ENCODE measurements around the gene DENND4A. TPM values are rescaled to one million over a fixed set of nuclear protein-coding genes. Genes with fewer than 3 reads are reported as not detected.
"Not testable (repeated sequence)": the region's sequence is repeated elsewhere in the genome, so short reads cannot be mapped to it uniquely, and the experiment has no call there.

The DENND4A gene
- total RNA-seq, 4 donors from 2014 or later, result 12.2 to 42.1 (median 14.2) TPM

DNA sequence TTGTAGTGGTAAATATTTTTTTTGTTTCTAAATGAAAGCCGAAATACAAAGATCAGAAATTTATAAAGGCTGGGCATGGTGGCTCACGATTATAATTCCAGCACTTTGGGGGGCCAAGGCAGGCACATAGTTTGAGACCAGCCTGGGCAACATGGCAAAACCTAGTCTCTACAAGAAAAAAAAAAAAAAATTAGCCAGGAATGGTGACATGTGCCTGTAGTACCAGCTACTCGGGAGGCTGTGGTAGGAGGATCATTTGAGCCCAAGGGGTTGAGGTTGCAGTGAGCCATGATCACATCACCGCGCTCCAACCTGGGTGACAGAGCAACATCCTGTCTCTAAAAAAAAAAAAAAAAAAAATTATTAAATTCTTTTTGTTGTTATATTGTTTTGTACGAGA is 6.9 kb downstream of the DENND4A start:
- Histone ChIP-seq H3K4me3 (no peak overlapping the region), H3K27ac (no peak overlapping the region), H3K4me1 (peaks cover 12% of the 10 kb centered on the region), H3K36me3 (no peaks in the 10 kb centered on the region), H3K9me3 (no peaks in the 10 kb centered on the region), H3K27me3 (no peaks in the 10 kb centered on the region)
- DNase-seq (ENCODE audit: low spot score in 2 of 2), result no peak
- 86% methylated on average over 6 of the region's 6 CpGs for WGBS
- TF ChIP-seq POLR2A (IDR thresholded peaks at IDR 0.05) (no peak), EP300 (IDR thresholded peaks at IDR 0.05) (no peak), POLR2AphosphoS5 (IDR thresholded peaks at IDR 0.05) (no peak)
- TF ChIP-seq, protein P1, sequence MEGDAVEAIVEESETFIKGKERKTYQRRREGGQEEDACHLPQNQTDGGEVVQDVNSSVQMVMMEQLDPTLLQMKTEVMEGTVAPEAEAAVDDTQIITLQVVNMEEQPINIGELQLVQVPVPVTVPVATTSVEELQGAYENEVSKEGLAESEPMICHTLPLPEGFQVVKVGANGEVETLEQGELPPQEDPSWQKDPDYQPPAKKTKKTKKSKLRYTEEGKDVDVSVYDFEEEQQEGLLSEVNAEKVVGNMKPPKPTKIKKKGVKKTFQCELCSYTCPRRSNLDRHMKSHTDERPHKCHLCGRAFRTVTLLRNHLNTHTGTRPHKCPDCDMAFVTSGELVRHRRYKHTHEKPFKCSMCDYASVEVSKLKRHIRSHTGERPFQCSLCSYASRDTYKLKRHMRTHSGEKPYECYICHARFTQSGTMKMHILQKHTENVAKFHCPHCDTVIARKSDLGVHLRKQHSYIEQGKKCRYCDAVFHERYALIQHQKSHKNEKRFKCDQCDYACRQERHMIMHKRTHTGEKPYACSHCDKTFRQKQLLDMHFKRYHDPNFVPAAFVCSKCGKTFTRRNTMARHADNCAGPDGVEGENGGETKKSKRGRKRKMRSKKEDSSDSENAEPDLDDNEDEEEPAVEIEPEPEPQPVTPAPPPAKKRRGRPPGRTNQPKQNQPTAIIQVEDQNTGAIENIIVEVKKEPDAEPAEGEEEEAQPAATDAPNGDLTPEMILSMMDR (IDR thresholded peaks at IDR 0.05), result no peak

DNA sequence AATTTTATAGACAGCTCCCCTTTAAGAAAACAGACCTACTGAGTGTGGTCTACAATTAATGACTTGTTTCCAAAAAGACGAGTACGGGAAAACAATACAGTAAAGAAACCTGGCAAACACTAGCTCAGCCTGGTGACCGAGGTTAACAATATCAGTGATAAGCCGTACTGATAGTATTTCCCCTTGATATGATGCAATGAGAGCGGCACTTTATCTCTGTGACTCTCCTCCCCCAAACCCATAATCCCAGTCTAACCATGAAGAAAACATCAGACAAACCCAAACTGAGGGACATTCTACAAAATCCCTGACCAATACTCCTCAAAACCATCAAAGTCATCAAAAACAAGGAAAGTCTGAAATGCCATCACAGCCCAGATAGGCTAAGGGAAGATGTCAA is 8.2 kb downstream of the DENND4A start:
- Histone ChIP-seq H3K4me3 (no peak overlapping the region), H3K9me3 (no peaks in the 10 kb centered on the region), H3K27ac (no peak overlapping the region), H3K4me1 (peaks cover 12% of the 10 kb centered on the region), H3K36me3 (no peaks in the 10 kb centered on the region), H3K27me3 (no peaks in the 10 kb centered on the region)
- 86% methylated on average over 5 of the region's 5 CpGs for WGBS
- TF ChIP-seq, protein P1 (IDR thresholded peaks at IDR 0.05), result no peak
- TF ChIP-seq POLR2AphosphoS5 (IDR thresholded peaks at IDR 0.05), result no peak
- no peak for TF ChIP-seq POLR2A (IDR thresholded peaks at IDR 0.05)
- no peak for TF ChIP-seq EP300 (IDR thresholded peaks at IDR 0.05)
- DNase-seq (ENCODE audit: low spot score in 2 of 2), result no peak

DNA sequence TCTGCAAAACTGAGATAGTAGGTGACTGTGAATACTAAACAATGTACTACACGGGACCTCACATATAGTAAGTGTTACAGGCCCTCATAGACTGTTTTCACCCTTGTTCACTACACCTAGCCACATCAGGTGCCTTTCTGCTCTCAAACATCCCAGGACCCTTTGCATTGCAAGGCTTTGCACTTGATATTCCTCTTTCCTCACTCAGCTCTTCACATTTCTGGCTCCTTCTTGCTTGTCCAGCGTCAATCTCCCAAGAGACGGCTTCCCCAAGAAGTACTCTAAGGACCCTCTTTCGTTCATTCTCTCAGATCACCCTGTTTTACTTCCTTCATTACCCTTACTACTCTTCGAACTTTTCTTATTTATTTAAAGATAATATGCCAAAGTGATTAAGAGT is 10.0 kb downstream of the DENND4A start:
- DNase-seq (ENCODE audit: low spot score in 2 of 2), result no peak
- Histone ChIP-seq H3K36me3 (no peaks in the 10 kb centered on the region), H3K9me3 (no peaks in the 10 kb centered on the region), H3K4me1 (peaks cover under 1% of the 10 kb centered on the region), H3K27ac (no peak overlapping the region), H3K27me3 (no peaks in the 10 kb centered on the region), H3K4me3 (no peak overlapping the region)
- TF ChIP-seq EP300 (IDR thresholded peaks at IDR 0.05) (no peak), POLR2AphosphoS5 (IDR thresholded peaks at IDR 0.05) (no peak), POLR2A (IDR thresholded peaks at IDR 0.05) (no peak)
- TF ChIP-seq, protein P1 (IDR thresholded peaks at IDR 0.05), result no peak
- WGBS, result 94% methylated on average over 5 of the region's 5 CpGs

DNA sequence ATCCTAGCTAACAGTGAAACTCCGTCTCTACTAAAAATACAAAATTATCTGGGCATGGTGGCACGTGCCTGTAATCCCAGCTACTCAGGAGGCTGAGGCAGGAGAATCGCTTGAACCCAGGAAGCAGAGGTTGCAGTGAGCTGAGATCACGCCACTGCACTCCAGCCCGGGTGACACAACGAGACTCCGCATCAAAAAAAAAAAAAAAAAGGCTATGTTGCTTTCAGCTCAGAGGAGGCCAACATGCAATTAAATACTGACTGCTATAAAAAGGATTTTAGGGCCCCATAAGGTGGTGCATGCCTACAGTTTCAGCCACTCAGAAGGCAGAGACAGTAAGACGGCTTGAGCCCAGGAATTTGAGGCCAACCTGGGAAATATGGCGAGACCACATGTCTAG is 13.4 kb downstream of the DENND4A start:
- not testable (repeated sequence) for H3K27me3 ChIP-seq; DNase-seq (ENCODE audit: low spot score in 2 of 2); H3K4me3 ChIP-seq; H3K9me3 ChIP-seq; H3K27ac ChIP-seq; H3K36me3 ChIP-seq; H3K4me1 ChIP-seq
- 89% methylated on average over 9 of the region's 9 CpGs for WGBS

DNA sequence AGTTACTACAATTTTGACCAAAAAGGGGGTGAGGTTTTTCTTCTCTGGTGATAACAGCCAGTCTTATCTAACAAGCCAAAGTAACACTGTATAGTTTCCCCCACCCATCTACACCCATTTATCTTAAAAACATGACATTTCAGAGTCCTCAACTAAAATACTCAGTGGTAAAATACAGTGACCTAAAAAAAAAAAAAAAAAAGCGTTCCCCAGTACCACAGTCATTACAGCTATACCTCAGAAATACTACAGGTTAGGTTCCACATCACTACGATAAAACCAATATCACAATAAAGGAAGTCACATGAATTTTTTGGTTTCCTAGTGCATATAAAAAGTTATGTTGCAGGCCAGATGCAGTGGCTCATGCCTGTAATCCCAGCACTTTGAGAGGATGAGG is 13.8 kb downstream of the DENND4A start:
- no peak for DNase-seq (ENCODE audit: low spot score in 2 of 2)
- TF ChIP-seq POLR2A (IDR thresholded peaks at IDR 0.05), result no peak
- no peak for TF ChIP-seq EP300 (IDR thresholded peaks at IDR 0.05)
- TF ChIP-seq, protein P1 (IDR thresholded peaks at IDR 0.05), result no peak
- TF ChIP-seq POLR2AphosphoS5 (IDR thresholded peaks at IDR 0.05), result no peak
- H3K9me3 ChIP-seq, result no peaks in the 10 kb centered on the region
- H3K36me3 ChIP-seq, result no peaks in the 10 kb centered on the region
- H3K4me3 ChIP-seq, result no peak overlapping the region
- H3K4me1 ChIP-seq, result no peaks in the 10 kb centered on the region
- H3K27ac ChIP-seq, result no peak overlapping the region
- no peaks in the 10 kb centered on the region for H3K27me3 ChIP-seq
- 82% methylated on average over 2 of the region's 2 CpGs for WGBS

DNA sequence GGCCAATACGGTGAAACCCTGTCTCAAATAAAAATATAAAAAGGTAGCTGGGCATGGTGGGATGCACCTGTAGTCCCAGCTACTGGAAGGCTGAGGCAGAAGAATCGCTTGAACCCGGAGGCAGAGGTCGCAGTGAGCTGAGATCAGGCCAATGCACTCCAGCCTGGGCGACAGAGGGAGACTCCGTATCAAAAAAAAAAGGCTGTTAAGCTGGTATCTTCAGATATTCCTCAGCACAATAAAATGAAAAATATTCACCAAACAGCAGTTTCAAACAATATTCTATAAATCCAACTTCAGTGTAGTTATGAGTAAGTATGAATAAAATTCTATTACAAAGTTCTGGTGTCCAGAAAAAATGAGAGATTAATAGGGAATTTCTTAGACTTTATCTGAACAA is 14.2 kb downstream of the DENND4A start:
- no peak for DNase-seq (ENCODE audit: low spot score in 2 of 2)
- Histone ChIP-seq H3K4me1 (no peaks in the 10 kb centered on the region), H3K27me3 (no peaks in the 10 kb centered on the region), H3K9me3 (no peaks in the 10 kb centered on the region), H3K36me3 (no peaks in the 10 kb centered on the region), H3K4me3 (no peak overlapping the region), H3K27ac (no peak overlapping the region)
- 91% methylated on average over 6 of the region's 6 CpGs for WGBS
- TF ChIP-seq POLR2A (IDR thresholded peaks at IDR 0.05), result no peak
- TF ChIP-seq, protein P1 (IDR thresholded peaks at IDR 0.05), result no peak
- no peak for TF ChIP-seq POLR2AphosphoS5 (IDR thresholded peaks at IDR 0.05)
